CD4-positive, alpha-beta T cell (primary cell): ENCODE data around the gene WDFY4. TPM values are rescaled to one million over a fixed set of nuclear protein-coding genes. Genes with fewer than 3 reads are reported as not detected.

ENCODE experiments used
- ATAC-seq: fragments of 200-7000 bp; cut with Tn5 transposase; one replicate; pipeline ENCODE4 v1.10.0; 2022; ENCODE audit warnings: mild to moderate bottlenecking; ENCODE audit not compliant: poor library complexity
- CTCF ChIA-PET: fragments of 350-600 bp; sonication (Branson Sonifier 250); formaldehyde crosslinking; loops from one replicate; lab custom pipeline; 2021; ENCODE audit warnings: antibody characterized with exemption, inconsistent platforms; lab: Charles Lee
- POLR2A ChIA-PET: fragments of 350-600 bp; sonication (Branson Sonifier 250); formaldehyde crosslinking; loops from one replicate; lab custom pipeline; 2021; ENCODE audit warnings: antibody characterized with exemption, inconsistent platforms; lab: Charles Lee
- DNase-seq, 14 experiments: peaks; one replicate each; pipeline ENCODE4 v3.0.0-alpha.2; 2013 to 2020; ENCODE audit warnings: mixed read lengths in 2 of 14
- H3K27ac ChIP-seq, 2 donors: one replicate each; pipeline versions ENCODE4 v1.5.1 to v1.7.0; 2013; ENCODE audit warnings: low read length in 2 of 2, low read depth in 1 of 2, mild to moderate bottlenecking in 1 of 2
- H3K27me3 ChIP-seq, 2 experiments: 1 replicate in 1 of 2; 2 replicates in 1 of 2; pipeline versions ENCODE4 v1.6.1 to v1.7.0; 2013; ENCODE audit warnings: low read length in 2 of 2, control low read depth in 1 of 2, mild to moderate bottlenecking in 1 of 2, moderate library complexity in 1 of 2; ENCODE audit not compliant: insufficient read depth in 2 of 2, control insufficient read depth in 1 of 2
- H3K36me3 ChIP-seq: one replicate; pipeline ENCODE4 v1.6.1; 2013; ENCODE audit warnings: low read length, control low read depth; ENCODE audit not compliant: insufficient read depth
- H3K4me1 ChIP-seq: one replicate; pipeline ENCODE4 v1.6.1; 2013; ENCODE audit warnings: low read length, control low read depth; ENCODE audit not compliant: insufficient read depth
- H3K4me3 ChIP-seq: one replicate; pipeline ENCODE4 v1.5.1; 2013; ENCODE audit warnings: mild to moderate bottlenecking, low read length, moderate library complexity
- H3K9me3 ChIP-seq, 2 experiments: 1 replicate in 1 of 2; 2 replicates in 1 of 2; pipeline versions ENCODE4 v1.6.1 to v1.7.0; 2013; ENCODE audit warnings: low read length in 2 of 2, mild to moderate bottlenecking in 2 of 2, control low read depth in 1 of 2, moderate library complexity in 1 of 2; ENCODE audit not compliant: control insufficient read depth in 1 of 2, insufficient read depth in 1 of 2
- H3K27ac Mint-ChIP-seq: one replicate; pipeline ENCODE4 v1.8.0; 2020; ENCODE audit warnings: mixed read lengths
- H3K27me3 Mint-ChIP-seq: one replicate; pipeline ENCODE4 v1.8.0; 2021; ENCODE audit warnings: mixed read lengths
- H3K36me3 Mint-ChIP-seq: one replicate; pipeline ENCODE4 v1.8.0; 2021; ENCODE audit warnings: low read depth, mixed read lengths
- H3K4me1 Mint-ChIP-seq: one replicate; pipeline ENCODE4 v1.8.0; 2021; ENCODE audit warnings: low read depth, mixed read lengths
- H3K4me3 Mint-ChIP-seq: one replicate; pipeline ENCODE4 v1.8.0; 2020; ENCODE audit warnings: mild to moderate bottlenecking, mixed read lengths
- H3K9me3 Mint-ChIP-seq: one replicate; pipeline ENCODE4 v1.8.0; 2020; ENCODE audit warnings: mixed read lengths
- intact Hi-C, 2 experiments: fragments of 100-400 bp; cut with DNase I in 1 of 2; cut with micrococcal nuclease in 1 of 2; formaldehyde crosslinking; loops; one replicate each; pipeline versions ENCODE4 v1.15.1 to v1.9.0; 2023 to 2025; cut with DNase I, micrococcal nuclease
- total RNA-seq, 174 experiments: library from RNA in 2 of 174; stranded (reverse) in 2 of 174; gene quantifications; one replicate each; pipeline ENCODE4 v1.2.3 and lab custom pipeline; 2021 to 2026
- TF ChIP-seq, protein P1 (sequence below): fragments of 200-600 bp; IDR thresholded peaks from one replicate; pipeline ENCODE4 v1.8.0; 2022; ENCODE audit warnings: antibody characterized with exemption, mild to moderate bottlenecking

WDFY4 gene
- total RNA-seq, 2 experiments from 2014 or later: 1.3 to 2.5 TPM

DNA sequence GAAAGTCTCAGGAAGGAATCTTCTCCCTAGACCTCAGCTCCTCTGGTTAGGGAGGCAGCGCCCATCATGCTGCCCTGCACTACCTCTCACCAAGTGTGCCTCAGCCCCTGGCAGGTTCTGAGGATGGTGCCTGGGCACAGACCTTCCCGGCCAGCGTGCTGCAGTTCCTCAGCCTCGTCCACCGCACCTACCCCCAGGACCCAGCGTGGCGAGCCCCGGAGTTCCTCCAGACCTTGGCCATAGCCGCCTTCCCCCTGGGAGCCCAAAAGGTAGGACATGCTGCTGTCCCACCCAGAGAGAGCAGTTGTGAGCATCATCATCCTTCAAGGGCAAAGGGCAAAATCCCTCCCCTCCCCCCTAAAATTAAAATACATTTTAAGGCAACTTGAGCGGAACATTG, 132.5 kb downstream of the WDFY4 start:
- H3K9me3 Mint-ChIP-seq: no peaks in the 10 kb centered on the region
- no peak overlapping the region for H3K27ac ChIP-seq
- no peaks in the 10 kb centered on the region for H3K36me3 Mint-ChIP-seq
- ChIA-PET CTCF (no interaction called here), POLR2A (no interaction called here)
- H3K36me3 ChIP-seq: no peaks in the 10 kb centered on the region
- H3K27me3 Mint-ChIP-seq: no peaks in the 10 kb centered on the region
- H3K27me3 ChIP-seq: no peaks in the 10 kb centered on the region
- no peaks in the 10 kb centered on the region for H3K4me1 ChIP-seq
- ATAC-seq (no peak), DNase-seq (no peak)
- peaks cover 0 to 4% of the 10 kb centered on the region in 2 experiments for H3K9me3 ChIP-seq
- no peaks in the 10 kb centered on the region for H3K4me1 Mint-ChIP-seq
- intact Hi-C loops: no loop called here
- no peak overlapping the region for H3K4me3 Mint-ChIP-seq
- no peak overlapping the region for H3K27ac Mint-ChIP-seq
- no peak overlapping the region for H3K4me3 ChIP-seq
- TF ChIP-seq, protein P1, sequence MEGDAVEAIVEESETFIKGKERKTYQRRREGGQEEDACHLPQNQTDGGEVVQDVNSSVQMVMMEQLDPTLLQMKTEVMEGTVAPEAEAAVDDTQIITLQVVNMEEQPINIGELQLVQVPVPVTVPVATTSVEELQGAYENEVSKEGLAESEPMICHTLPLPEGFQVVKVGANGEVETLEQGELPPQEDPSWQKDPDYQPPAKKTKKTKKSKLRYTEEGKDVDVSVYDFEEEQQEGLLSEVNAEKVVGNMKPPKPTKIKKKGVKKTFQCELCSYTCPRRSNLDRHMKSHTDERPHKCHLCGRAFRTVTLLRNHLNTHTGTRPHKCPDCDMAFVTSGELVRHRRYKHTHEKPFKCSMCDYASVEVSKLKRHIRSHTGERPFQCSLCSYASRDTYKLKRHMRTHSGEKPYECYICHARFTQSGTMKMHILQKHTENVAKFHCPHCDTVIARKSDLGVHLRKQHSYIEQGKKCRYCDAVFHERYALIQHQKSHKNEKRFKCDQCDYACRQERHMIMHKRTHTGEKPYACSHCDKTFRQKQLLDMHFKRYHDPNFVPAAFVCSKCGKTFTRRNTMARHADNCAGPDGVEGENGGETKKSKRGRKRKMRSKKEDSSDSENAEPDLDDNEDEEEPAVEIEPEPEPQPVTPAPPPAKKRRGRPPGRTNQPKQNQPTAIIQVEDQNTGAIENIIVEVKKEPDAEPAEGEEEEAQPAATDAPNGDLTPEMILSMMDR: no peak

DNA sequence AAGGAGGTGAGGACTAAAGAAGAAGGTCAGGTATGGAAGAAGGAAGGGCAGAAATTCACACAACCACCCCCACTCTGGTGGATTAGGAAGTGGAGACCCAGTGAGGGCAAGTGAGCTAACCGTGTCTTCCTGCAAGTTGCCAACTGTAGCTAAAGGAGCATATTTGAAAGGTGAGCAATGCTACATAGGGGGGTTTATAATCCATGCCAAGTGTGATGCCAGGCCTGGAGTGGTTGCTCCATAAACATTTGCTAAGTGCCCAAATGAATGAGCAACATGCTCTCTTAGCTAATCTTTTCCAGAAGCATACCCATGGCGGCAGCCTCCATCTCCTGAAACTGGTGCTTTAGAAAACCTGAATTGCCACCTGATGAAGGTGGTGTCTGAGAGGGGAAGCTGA, 133.4 kb downstream of the WDFY4 start:
- Mint-ChIP-seq H3K36me3 (no peaks in the 10 kb centered on the region), H3K4me1 (no peaks in the 10 kb centered on the region), H3K4me3 (no peak overlapping the region), H3K9me3 (no peaks in the 10 kb centered on the region), H3K27ac (no peak overlapping the region), H3K27me3 (no peaks in the 10 kb centered on the region)
- POLR2A ChIA-PET: no interaction called here
- H3K27ac ChIP-seq: no peak overlapping the region
- H3K9me3 ChIP-seq: peaks cover 0 to 4% of the 10 kb centered on the region in 2 experiments
- H3K4me3 ChIP-seq: no peak overlapping the region
- CTCF ChIA-PET: no interaction called here
- TF ChIP-seq, protein P1: no peak
- no peak for DNase-seq
- no peak for ATAC-seq
- H3K27me3 ChIP-seq: no peaks in the 10 kb centered on the region
- intact Hi-C loops: no loop called here
- H3K4me1 ChIP-seq: no peaks in the 10 kb centered on the region
- no peaks in the 10 kb centered on the region for H3K36me3 ChIP-seq

DNA sequence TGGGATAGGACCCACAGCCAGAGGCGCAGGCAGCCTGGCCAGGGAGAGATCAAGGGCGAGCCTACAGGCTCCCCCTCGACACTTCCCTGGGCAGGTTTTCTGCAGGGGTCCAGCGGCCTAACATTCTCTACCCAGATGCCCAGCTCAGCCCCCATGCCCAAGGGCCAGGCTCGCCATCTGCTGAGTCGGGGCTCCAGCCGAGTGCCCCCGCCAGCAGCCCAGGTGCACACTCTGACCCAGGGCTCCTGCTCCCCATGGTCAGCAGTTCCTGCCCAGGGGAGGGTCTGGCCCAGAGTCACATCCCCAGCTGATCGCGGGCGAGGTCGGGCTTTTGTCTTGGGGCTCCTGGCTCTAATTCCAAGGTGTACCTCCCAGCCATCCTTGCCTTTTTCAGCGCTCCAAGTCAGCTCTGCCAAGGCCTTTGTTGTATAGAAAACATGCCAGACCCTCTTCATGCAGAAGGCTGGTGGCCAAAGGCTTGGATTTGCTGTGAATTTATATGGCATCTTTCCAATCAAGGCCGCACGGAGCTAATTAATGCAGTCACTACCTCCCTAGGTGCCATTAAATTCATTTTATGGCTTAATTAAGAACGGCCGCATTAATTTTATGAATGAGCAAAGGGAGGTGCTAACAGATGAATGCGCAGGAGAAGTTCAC, 134.3 kb downstream of the WDFY4 start:
- ATAC-seq (no peak), DNase-seq (no peak)
- no peaks in the 10 kb centered on the region for H3K27me3 Mint-ChIP-seq

More for the DNA sequence above, 134.3 kb downstream of the WDFY4 start:
- TF ChIP-seq, protein P1: no peak
- no peaks in the 10 kb centered on the region for H3K4me1 Mint-ChIP-seq
- ChIA-PET POLR2A (no interaction called here), CTCF (no interaction called here)
- no peak overlapping the region for H3K27ac ChIP-seq
- H3K4me3 Mint-ChIP-seq: no peak overlapping the region
- no peaks in the 10 kb centered on the region for H3K27me3 ChIP-seq
- H3K27ac Mint-ChIP-seq: no peak overlapping the region
- H3K4me3 ChIP-seq: no peak overlapping the region
- H3K9me3 Mint-ChIP-seq: no peaks in the 10 kb centered on the region
- intact Hi-C loops: no loop called here
- H3K9me3 ChIP-seq: peaks cover 0 to 4% of the 10 kb centered on the region in 2 experiments
- no peaks in the 10 kb centered on the region for H3K36me3 ChIP-seq
- no peaks in the 10 kb centered on the region for H3K36me3 Mint-ChIP-seq
- H3K4me1 ChIP-seq: no peaks in the 10 kb centered on the region
